Body of pancreas (tissue), 4 donors: ENCODE measurements around the gene FAM131B. TPM values are rescaled to one million over a fixed set of nuclear protein-coding genes. Genes with fewer than 3 reads are reported as not detected.
A peak's percentile ranks its signal among the peaks of the same experiment; 100 is the strongest.

ENCODE experiments used
- ATAC-seq: fragments of 150-250 bp; one replicate; pipeline ENCODE4 v1.9.1; 2016
- DNase-seq, 4 donors: peaks; one replicate each; pipeline ENCODE4 v3.0.0-alpha.2; 2019
- H3K27ac ChIP-seq, 4 donors: fragments of 200-600 bp; sonication (generic); 1 replicate in 3 of 4; 2 replicates in 1 of 4; pipeline versions ENCODE4 v1.5.1 to v1.6.1; 2016 to 2019; ENCODE audit warnings: mild to moderate bottlenecking in 1 of 4, mixed read lengths in 1 of 4, moderate library complexity in 1 of 4
- H3K27me3 ChIP-seq, 2 donors: fragments of 200-600 bp; sonication (generic); one replicate each; pipeline ENCODE4 v1.6.0; 2016; ENCODE audit warnings: mild to moderate bottlenecking in 1 of 2
- H3K36me3 ChIP-seq, 2 donors: fragments of 200-600 bp; sonication (generic); replicated peaks in 1 of 2; 2 replicates each; pipeline ENCODE4 v1.5.1; 2016; ENCODE audit warnings: low read depth in 2 of 2; ENCODE audit not compliant: insufficient read depth in 1 of 2
- H3K4me1 ChIP-seq: fragments of 200-600 bp; sonication (generic); one replicate; pipeline ENCODE4 v1.6.0; 2016
- H3K4me3 ChIP-seq, 2 donors: fragments of 200-600 bp; sonication (generic); 1 replicate in 1 of 2; 2 replicates in 1 of 2; pipeline ENCODE4 v1.5.1; 2016 to 2019
- H3K9me3 ChIP-seq, 3 donors: fragments of 200-600 bp; sonication (generic); 1 replicate in 2 of 3; 2 replicates in 1 of 3; pipeline ENCODE4 v1.5.1; 2016
- CTCF ChIP-seq, 7 experiments: fragments of 450-650 bp in 4 of 7; fragments of 200-600 bp in 3 of 7; sonication (generic) in 3 of 7; IDR thresholded peaks; one replicate each; pipeline ENCODE4 v1.5.1; 2016 to 2019; ENCODE audit warnings: antibody characterized with exemption in 7 of 7
- POLR2A ChIP-seq, 3 donors: fragments of 450-650 bp; IDR thresholded peaks; one replicate each; pipeline ENCODE4 v1.6.1; 2016; ENCODE audit warnings: antibody characterized with exemption in 3 of 3, mild to moderate bottlenecking in 2 of 3
- WGBS, 2 donors: methylation state at CpG; one replicate each; pipeline ENCODE4 v1.1.5; 2017; 5-methylcytosine and 5-hydroxymethylcytosine counted together
- intact Hi-C: fragments of 100-400 bp; cut with DNase I; formaldehyde crosslinking; loops from one replicate; pipeline ENCODE4 v1.15.1; 2023
- total RNA-seq, 2 donors: library from RNA; depleted of rRNA; stranded (reverse); fragments of >200 nt; gene quantifications; one replicate each; pipeline ENCODE4 v1.1.0, GENCODE V29; 2016

Gene FAM131B
- total RNA-seq, result under 1 TPM in 1 of 2 donors, not detected in 1; 0.26 TPM

GRCh38 chr7:143362131-143363015, at the start of gene FAM131B:
Gene FAM131B, minus strand, starts transcription at chr7:143362713. Its CDS starts 110 bp downstream, at chr7:143362603.
- peak; percentile 36 for ATAC-seq
- H3K9me3 ChIP-seq, result no peaks in the 10 kb centered on the region
- WGBS, 2 donors, result 1% methylated on average over 53 to 81 of the region's 112 CpGs
- H3K36me3 ChIP-seq, result no peaks in the 10 kb centered on the region
- H3K27me3 ChIP-seq, result peaks cover 0 to 8% of the 10 kb centered on the region in 2 donors
- peak within 1 kb of the TSS in 1 of 2 donors; percentile 8 for H3K4me3 ChIP-seq
- DNase-seq, result no peak
- intact Hi-C loops, result no loop called here
- no peak within 1 kb of the TSS for H3K27ac ChIP-seq
- H3K4me1 ChIP-seq, result peaks cover 15% of the 10 kb centered on the region
- TF ChIP-seq POLR2A (IDR thresholded peaks at IDR 0.05) (no peak), CTCF (IDR thresholded peaks at IDR 0.05) (no peak)

- Histone ChIP-seq H3K27ac (no peak overlapping the region), H3K4me1 (peaks cover 28% of the 10 kb centered on the region), H3K27me3 (no peaks in the 10 kb centered on the region), H3K36me3 (no peaks in the 10 kb centered on the region), H3K4me3 (no peak overlapping the region), H3K9me3 (no peaks in the 10 kb centered on the region)
- ATAC-seq, result no peak
- no peak for DNase-seq
- no peak for TF ChIP-seq CTCF (IDR thresholded peaks at IDR 0.05)
- TF ChIP-seq POLR2A (IDR thresholded peaks at IDR 0.05), result no peak
- intact Hi-C loops, result no loop called here
- WGBS, 2 donors, result 64 to 68% methylated on average over 5 of the region's 5 CpGs
Measured at GRCh38 chr7:143411976-143412708, 49.6 kb upstream of the FAM131B start.

- Histone ChIP-seq H3K27me3 (no peaks in the 10 kb centered on the region), H3K4me1 (peaks cover 32% of the 10 kb centered on the region), H3K9me3 (no peaks in the 10 kb centered on the region), H3K36me3 (no peaks in the 10 kb centered on the region), H3K4me3 (no peak overlapping the region), H3K27ac (peak overlapping the region in 1 of 4 donors; percentile 44)
- intact Hi-C loops, result no loop called here
- DNase-seq, result peak in 1 of 4 donors; percentile 37
- WGBS, 2 donors, result 48 to 64% methylated on average over 6 of the region's 6 CpGs
- no peak for ATAC-seq
- no peak for TF ChIP-seq POLR2A (IDR thresholded peaks at IDR 0.05)
- no peak for TF ChIP-seq CTCF (IDR thresholded peaks at IDR 0.05)
Measured at GRCh38 chr7:143410521-143411004, 48.0 kb upstream of the FAM131B start.

GRCh38 chr7:143408686-143409561, 46.4 kb upstream of the FAM131B start, which contains the start of gene EPHA1:
Gene EPHA1, minus strand, starts transcription at chr7:143408856. Its CDS starts 51 bp downstream, at chr7:143408805.
- peak within 1 kb of the TSS in 3 of 4 donors; percentile 33 to 69 (median 58) for H3K27ac ChIP-seq
- TF ChIP-seq CTCF (IDR thresholded peaks at IDR 0.05) (peak; percentile 27 to 71 (median 67)), POLR2A (IDR thresholded peaks at IDR 0.05) (no peak)
- ATAC-seq (peak; percentile 94), DNase-seq (peak; percentile 81 to 86 (median 84))
- WGBS, 2 donors, result 4 to 13% methylated on average over 6 to 36 of the region's 39 CpGs
- peaks cover 32% of the 10 kb centered on the region for H3K4me1 ChIP-seq
- no peaks in the 10 kb centered on the region for H3K36me3 ChIP-seq
- intact Hi-C loops, result no loop called here
- peak within 1 kb of the TSS; percentile 58 to 93 for H3K4me3 ChIP-seq
- H3K9me3 ChIP-seq, result no peaks in the 10 kb centered on the region
- no peaks in the 10 kb centered on the region for H3K27me3 ChIP-seq
